CD14-positive monocyte (primary cell): ENCODE data around the gene SLC28A1. TPM values are rescaled to one million over a fixed set of nuclear protein-coding genes. Genes with fewer than 3 reads are reported as not detected.
A peak's percentile ranks its signal among the peaks of the same experiment; 100 is the strongest.

Experiments used
- DNase-seq, 3 donors: peaks; one replicate each; pipeline ENCODE4 v3.0.0-alpha.2; 2011 to 2022
- H2AFZ ChIP-seq: 2 replicates; pipeline ENCODE4 v1.6.0; 2012; ENCODE audit warnings: mild to moderate bottlenecking, low read depth, low read length, inconsistent platforms; ENCODE audit not compliant: insufficient read depth, poor library complexity, severe bottlenecking
- H3K27ac ChIP-seq, 2 donors: 1 replicate in 1 of 2; 2 replicates in 1 of 2; pipeline ENCODE4 v1.5.1; 2012 to 2013; ENCODE audit warnings: low read length in 2 of 2, control low read depth in 1 of 2, inconsistent platforms in 1 of 2, low read depth in 1 of 2, mild to moderate bottlenecking in 1 of 2
- H3K27me3 ChIP-seq, 2 donors: one replicate each; pipeline versions ENCODE4 v1.6.0 to v1.6.1; 2011 to 2013; ENCODE audit warnings: low read length in 2 of 2; ENCODE audit not compliant: control insufficient read depth in 2 of 2, insufficient read depth in 2 of 2
- H3K36me3 ChIP-seq, 2 donors: replicated peaks in 1 of 2; 1 replicate in 1 of 2; 2 replicates in 1 of 2; pipeline versions ENCODE4 v1.5.1 to v1.6.1; 2012 to 2013; ENCODE audit warnings: low read length in 2 of 2, control low read depth in 1 of 2, inconsistent platforms in 1 of 2, mild to moderate bottlenecking in 1 of 2; ENCODE audit not compliant: insufficient read depth in 2 of 2, control insufficient read depth in 1 of 2
- H3K4me1 ChIP-seq, 2 donors: 1 replicate in 1 of 2; 2 replicates in 1 of 2; pipeline versions ENCODE4 v1.5.1 to v1.6.1; 2012 to 2013; ENCODE audit warnings: low read length in 2 of 2, control low read depth in 1 of 2, inconsistent platforms in 1 of 2, mild to moderate bottlenecking in 1 of 2, moderate library complexity in 1 of 2; ENCODE audit not compliant: insufficient read depth in 2 of 2, control insufficient read depth in 1 of 2
- H3K4me2 ChIP-seq: replicated peaks from 2 replicates; pipeline ENCODE3; 2012; ENCODE audit warnings: low read length, moderate library complexity, mild to moderate bottlenecking; ENCODE audit not compliant: poor library complexity, severe bottlenecking; ENCODE audit errors: extremely low read depth
- H3K4me3 ChIP-seq, 3 experiments: fragments of 200-600 bp in 1 of 3; sonication (generic) in 1 of 3; replicated peaks in 1 of 3; 1 replicate in 2 of 3; 2 replicates in 1 of 3; pipeline ENCODE4 v1.5.1; 2011 to 2013; ENCODE audit warnings: low read length in 3 of 3, mild to moderate bottlenecking in 3 of 3, control low read depth in 2 of 3, low read depth in 2 of 3, inconsistent platforms in 1 of 3, moderate library complexity in 1 of 3
- H3K79me2 ChIP-seq: 2 replicates; pipeline ENCODE4 v1.6.0; 2012; ENCODE audit warnings: mild to moderate bottlenecking, control low read depth, inconsistent platforms, low read length, moderate library complexity; ENCODE audit not compliant: insufficient read depth
- H3K9ac ChIP-seq: 2 replicates; pipeline ENCODE4 v1.6.0; 2017; ENCODE audit warnings: low read length, mild to moderate bottlenecking; ENCODE audit not compliant: insufficient read depth, poor library complexity, severe bottlenecking
- H3K9me3 ChIP-seq, 2 donors: replicated peaks in 1 of 2; 1 replicate in 1 of 2; 2 replicates in 1 of 2; pipeline versions ENCODE4 v1.5.1 to v1.6.1; 2012 to 2013; ENCODE audit warnings: low read length in 2 of 2, control low read depth in 1 of 2; ENCODE audit not compliant: control insufficient read depth in 1 of 2, insufficient read depth in 1 of 2
- H4K20me1 ChIP-seq: 2 replicates; pipeline ENCODE4 v1.6.0; 2012; ENCODE audit warnings: mild to moderate bottlenecking, low read length, control low read depth, moderate library complexity; ENCODE audit not compliant: insufficient read depth
- H3K27ac Mint-ChIP-seq, 7 donors: one replicate each; pipeline ENCODE4 v1.8.0; 2020; ENCODE audit warnings: mild to moderate bottlenecking in 7 of 7, mixed read lengths in 7 of 7, moderate library complexity in 6 of 7, inconsistent platforms in 2 of 7
- H3K27me3 Mint-ChIP-seq, 3 donors: one replicate each; pipeline ENCODE4 v1.8.0; 2021 to 2022; ENCODE audit warnings: low read depth in 3 of 3, mild to moderate bottlenecking in 3 of 3, mixed read lengths in 3 of 3, moderate library complexity in 3 of 3, inconsistent platforms in 1 of 3
- H3K36me3 Mint-ChIP-seq, 2 donors: one replicate each; pipeline ENCODE4 v1.8.0; 2020; ENCODE audit warnings: mixed read lengths in 2 of 2, inconsistent platforms in 1 of 2, mild to moderate bottlenecking in 1 of 2
- H3K4me1 Mint-ChIP-seq: one replicate; pipeline ENCODE4 v1.8.0; 2020; ENCODE audit warnings: mild to moderate bottlenecking, mixed read lengths
- H3K4me3 Mint-ChIP-seq, 2 donors: one replicate each; pipeline ENCODE4 v1.8.0; 2020; ENCODE audit warnings: mild to moderate bottlenecking in 2 of 2, mixed read lengths in 2 of 2, moderate library complexity in 1 of 2
- H3K9me3 Mint-ChIP-seq, 7 donors: one replicate each; pipeline ENCODE4 v1.8.0; 2020 to 2022; ENCODE audit warnings: mixed read lengths in 7 of 7, mild to moderate bottlenecking in 6 of 7, moderate library complexity in 6 of 7, inconsistent platforms in 2 of 7
- CTCF ChIP-seq: fragments of 200-600 bp; IDR thresholded peaks from one replicate; pipeline ENCODE4 v1.8.0; 2022; ENCODE audit warnings: antibody characterized with exemption, mild to moderate bottlenecking
- WGBS: methylation state at CpG from one replicate; pipeline ENCODE4 v1.1.5; 2013; ENCODE audit warnings: missing lambda C conversion rate; ENCODE audit not compliant: insufficient coverage; 5-methylcytosine and 5-hydroxymethylcytosine counted together
- intact Hi-C, 2 donors: fragments of 100-400 bp; cut with micrococcal nuclease; formaldehyde crosslinking; loops; one replicate each; pipeline versions ENCODE4 v1.15.0 to v1.15.1; 2023
- polyA plus RNA-seq, 3 donors: library from polyadenylated mRNA; depleted of rRNA in 1 of 3; unstranded in 2 of 3; stranded (reverse) in 1 of 3; fragments of 300-500 nt in 2 of 3; fragments of >200 nt in 1 of 3; fragmentation: Illumina TruSeq in 2 of 3; gene quantifications; 1 replicate in 2 of 3; 2 replicates in 1 of 3; pipeline ENCODE4 v1.2.3, GENCODE V29; 2012 to 2021

Gene SLC28A1
- polyA plus RNA-seq, 3 donors, result not detected

GRCh38 chr15:84982301-84982920, 97.9 kb downstream of the SLC28A1 start:
- no peak for TF ChIP-seq CTCF
- peak; percentile 34 to 79 (median 44) for DNase-seq
- Histone ChIP-seq H3K27ac (peak overlapping the region; percentile 39 to 45), H3K79me2 (peaks cover 46% of the 10 kb centered on the region), H4K20me1 (peaks cover 46% of the 10 kb centered on the region), H3K9me3 (no peaks in the 10 kb centered on the region), H3K4me2 (peak overlapping the region; percentile 85), H3K27me3 (peaks cover 0 to 9% of the 10 kb centered on the region in 2 donors), H3K36me3 (no peaks in the 10 kb centered on the region), H2AFZ (peak overlapping the region; percentile 92), H3K4me1 (peaks cover 22 to 26% of the 10 kb centered on the region in 2 donors), H3K4me3 (peak overlapping the region; percentile 70 to 97 (median 87)), H3K9ac (peak overlapping the region; percentile 88)
- intact Hi-C loops, result loop anchor here in 1 of 2 donors (5.0 to 10.0 kb wide), 2 partner anchors 60 to 268 kb away; partner anchors contain the start of gene SEC11A
- H3K27me3 Mint-ChIP-seq, result peaks cover 14 to 24% (median 15%) of the 10 kb centered on the region in 3 donors
- WGBS, result under 1% methylated on average over 40 of the region's 46 CpGs
- peak overlapping the region; percentile 79 to 95 (median 89) for H3K27ac Mint-ChIP-seq
- peaks cover 0 to 5% of the 10 kb centered on the region in 2 donors for H3K36me3 Mint-ChIP-seq
- peak overlapping the region; percentile 97 to 99 for H3K4me3 Mint-ChIP-seq
- peaks cover 43% of the 10 kb centered on the region for H3K4me1 Mint-ChIP-seq
- no peaks in the 10 kb centered on the region for H3K9me3 Mint-ChIP-seq

GRCh38 chr15:84983294-84983693, 98.8 kb downstream of the SLC28A1 start:
- peak in 2 of 3 donors; percentile 24 to 57 for DNase-seq
- Histone ChIP-seq H3K4me1 (peaks cover 22 to 32% of the 10 kb centered on the region in 2 donors), H3K4me3 (peak overlapping the region in 2 of 3 experiments; percentile 87 to 97), H3K36me3 (no peaks in the 10 kb centered on the region), H3K79me2 (peaks cover 53% of the 10 kb centered on the region), H2AFZ (no peak overlapping the region), H3K4me2 (peak overlapping the region; percentile 85), H4K20me1 (peaks cover 55% of the 10 kb centered on the region), H3K27me3 (peaks cover 0 to 9% of the 10 kb centered on the region in 2 donors), H3K9ac (peak overlapping the region; percentile 88), H3K9me3 (no peaks in the 10 kb centered on the region), H3K27ac (no peak overlapping the region)
- Mint-ChIP-seq H3K4me3 (peak overlapping the region; percentile 97 to 99), H3K27ac (peak overlapping the region in 1 of 7 donors; percentile 61), H3K36me3 (peaks cover 0 to 5% of the 10 kb centered on the region in 2 donors), H3K9me3 (no peaks in the 10 kb centered on the region), H3K4me1 (peaks cover 48% of the 10 kb centered on the region), H3K27me3 (peaks cover 12 to 24% (median 14%) of the 10 kb centered on the region in 3 donors)
- intact Hi-C loops, result loop anchor here in 1 of 2 donors (5.0 to 10.0 kb wide), 2 partner anchors 59 to 268 kb away; partner anchors contain the start of gene SEC11A
- TF ChIP-seq CTCF, result no peak
- WGBS, result 86% methylated on average over 1 of the region's 4 CpGs
